ENCODE results near the gene UTP18.
"Not testable (repeated sequence)": the region's sequence is repeated elsewhere in the genome, so short reads cannot be mapped to it uniquely, and the experiment has no call there.

UTP18 gene

GRCh38 chr17:51258756-51259563, 1.4 kb upstream of the UTP18 start:
- TF ChIP-seq TAF1 (IDR thresholded peaks at IDR 0.05; ENCODE audit: low read depth, low read length), result no peak
- TF ChIP-seq SPI1 (IDR thresholded peaks at IDR 0.05; ENCODE audit: low read depth, low read length), result peak; percentile 50
- no peak for DNase-seq (ENCODE audit: insufficient read length, low spot score)
- FAIRE-seq, result no peak

- FAIRE-seq, result no peak
- 0 out of 2 replicates have a peak, but pooled peaks have one; percentile 27 for TF ChIP-seq POU2F2 (IDR thresholded peaks at IDR 0.05; ENCODE audit: low read depth, low read length)
- no peak for TF ChIP-seq PAX5 (IDR thresholded peaks at IDR 0.05; ENCODE audit: insufficient read depth, low read length, severe bottlenecking)
- no peak; the same call in 1 of the 2 replicates for TF ChIP-seq POLR2AphosphoS5 (IDR thresholded peaks at IDR 0.05; ENCODE audit: low read depth, low read length)
- TF ChIP-seq TAF1 (IDR thresholded peaks at IDR 0.05; ENCODE audit: low read depth, low read length), result 0 out of 2 replicates have a peak, but pooled peaks have one; percentile 24
- TF ChIP-seq POLR2A (IDR thresholded peaks at IDR 0.05; ENCODE audit: low read depth, low read length), result no peak
- TF ChIP-seq SPI1 (IDR thresholded peaks at IDR 0.05; ENCODE audit: low read depth, low read length), result peak; percentile 69
- peak; percentile 93 for DNase-seq (ENCODE audit: insufficient read length, low spot score)
Measured at GRCh38 chr17:51259564-51260236, 646 bp upstream of the UTP18 start, which contains the start of gene MBTD1. MBTD1 (minus strand) TSS chr17:51260049; CDS start chr17:51225161, 34,888 bp downstream.

GRCh38 chr17:51261024-51261963, 948 bp downstream of the UTP18 start:
- FAIRE-seq (peak; percentile 48), DNase-seq (ENCODE audit: insufficient read length, low spot score) (no peak)
- TF ChIP-seq POLR2AphosphoS5 (IDR thresholded peaks at IDR 0.05; ENCODE audit: low read depth, low read length) (no peak), TAF1 (IDR thresholded peaks at IDR 0.05; ENCODE audit: low read depth, low read length) (no peak; the same call in 1 of the 2 replicates), POU2F2 (IDR thresholded peaks at IDR 0.05; ENCODE audit: low read depth, low read length) (no peak), PAX5 (IDR thresholded peaks at IDR 0.05; ENCODE audit: insufficient read depth, low read length, severe bottlenecking) (no peak), POLR2A (IDR thresholded peaks at IDR 0.05; ENCODE audit: low read depth, low read length) (no peak), SPI1 (IDR thresholded peaks at IDR 0.05; ENCODE audit: low read depth, low read length) (no peak)

- DNase-seq (ENCODE audit: insufficient read length, low spot score), result no peak
- no peak for TF ChIP-seq POU2F2 (IDR thresholded peaks at IDR 0.05; ENCODE audit: low read depth, low read length)
- no peak for TF ChIP-seq POLR2A (IDR thresholded peaks at IDR 0.05; ENCODE audit: low read depth, low read length)
- no peak for TF ChIP-seq TAF1 (IDR thresholded peaks at IDR 0.05; ENCODE audit: low read depth, low read length)
- no peak for TF ChIP-seq SPI1 (IDR thresholded peaks at IDR 0.05; ENCODE audit: low read depth, low read length)
- TF ChIP-seq POLR2AphosphoS5 (IDR thresholded peaks at IDR 0.05; ENCODE audit: low read depth, low read length), result no peak
- no peak for TF ChIP-seq PAX5 (IDR thresholded peaks at IDR 0.05; ENCODE audit: insufficient read depth, low read length, severe bottlenecking)
- FAIRE-seq, result no peak
Measured at GRCh38 chr17:51263006-51263405, 2.7 kb downstream of the UTP18 start.

GRCh38 chr17:51264466-51264865, 4.1 kb downstream of the UTP18 start:
- not testable (repeated sequence) for FAIRE-seq; DNase-seq (ENCODE audit: insufficient read length, low spot score)
- 0 out of 2 replicates have a peak, but pooled peaks have one; percentile 26 for TF ChIP-seq SPI1 (IDR thresholded peaks at IDR 0.05; ENCODE audit: low read depth, low read length)

GRCh38 chr17:51269991-51270390, 9.6 kb downstream of the UTP18 start:
- FAIRE-seq (no peak), DNase-seq (ENCODE audit: insufficient read length, low spot score) (no peak)
- TF ChIP-seq SPI1 (IDR thresholded peaks at IDR 0.05; ENCODE audit: low read depth, low read length) (no peak), TAF1 (IDR thresholded peaks at IDR 0.05; ENCODE audit: low read depth, low read length) (no peak), PAX5 (IDR thresholded peaks at IDR 0.05; ENCODE audit: insufficient read depth, low read length, severe bottlenecking) (no peak), POU2F2 (IDR thresholded peaks at IDR 0.05; ENCODE audit: low read depth, low read length) (no peak), POLR2AphosphoS5 (IDR thresholded peaks at IDR 0.05; ENCODE audit: low read depth, low read length) (no peak), POLR2A (IDR thresholded peaks at IDR 0.05; ENCODE audit: low read depth, low read length) (no peak)

- TF ChIP-seq POLR2AphosphoS5 (IDR thresholded peaks at IDR 0.05; ENCODE audit: low read depth, low read length) (no peak), POU2F2 (IDR thresholded peaks at IDR 0.05; ENCODE audit: low read depth, low read length) (no peak), SPI1 (IDR thresholded peaks at IDR 0.05; ENCODE audit: low read depth, low read length) (peak; percentile 63), POLR2A (IDR thresholded peaks at IDR 0.05; ENCODE audit: low read depth, low read length) (no peak)
- no peak for DNase-seq (ENCODE audit: insufficient read length, low spot score)
- FAIRE-seq, result no peak
Measured at GRCh38 chr17:51270636-51271035, 10.3 kb downstream of the UTP18 start.

GRCh38 chr17:51272812-51273211, 12.5 kb downstream of the UTP18 start:
- DNase-seq (ENCODE audit: insufficient read length, low spot score) (no peak), FAIRE-seq (no peak)
- TF ChIP-seq SPI1 (IDR thresholded peaks at IDR 0.05; ENCODE audit: low read depth, low read length) (no peak), TAF1 (IDR thresholded peaks at IDR 0.05; ENCODE audit: low read depth, low read length) (no peak), POU2F2 (IDR thresholded peaks at IDR 0.05; ENCODE audit: low read depth, low read length) (no peak), POLR2A (IDR thresholded peaks at IDR 0.05; ENCODE audit: low read depth, low read length) (no peak), POLR2AphosphoS5 (IDR thresholded peaks at IDR 0.05; ENCODE audit: low read depth, low read length) (no peak), PAX5 (IDR thresholded peaks at IDR 0.05; ENCODE audit: insufficient read depth, low read length, severe bottlenecking) (no peak)

- DNase-seq (ENCODE audit: insufficient read length, low spot score) (no peak), FAIRE-seq (no peak)
Measured at GRCh38 chr17:51275381-51275780, 15.0 kb downstream of the UTP18 start.

More at GRCh38 chr17:51275381-51275780, 15.0 kb downstream of the UTP18 start:
- TF ChIP-seq SPI1 (IDR thresholded peaks at IDR 0.05; ENCODE audit: low read depth, low read length), result peak; percentile 7; the same call in 1 of the 2 replicates
- no peak for TF ChIP-seq PAX5 (IDR thresholded peaks at IDR 0.05; ENCODE audit: insufficient read depth, low read length, severe bottlenecking)

All from GM12891 (cell line).